Measurements from ENCODE around the gene STOX2. TPM values are rescaled to one million over a fixed set of nuclear protein-coding genes. Genes with fewer than 3 reads are reported as not detected.

The STOX2 gene
- total RNA-seq, 1 donor = 1.5 TPM

DNA sequence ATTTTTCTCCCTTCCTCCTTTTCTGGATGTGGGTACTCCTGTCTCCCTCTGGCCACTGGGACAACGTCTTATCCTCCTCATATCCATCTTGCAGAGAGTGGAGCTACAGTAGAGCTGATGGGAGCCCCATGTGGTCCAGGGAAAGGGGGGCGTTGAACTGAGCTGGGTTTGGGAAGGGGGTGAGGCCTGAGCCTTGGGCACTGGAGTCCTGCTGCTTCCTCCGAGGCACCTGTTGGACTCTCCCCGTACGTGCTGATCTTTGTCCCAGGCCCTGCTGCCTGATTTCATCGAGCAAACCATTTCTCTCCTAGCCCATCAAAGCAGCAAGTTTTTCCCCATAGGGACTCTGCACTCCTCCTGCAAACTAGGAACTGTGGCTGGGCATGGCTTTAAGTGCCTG, 94.3 kb downstream of the STOX2 start:
- no peak overlapping the region for H3K4me3 ChIP-seq (ENCODE audit: low read depth, low read length)
- no peak for DNase-seq (ENCODE audit: low read depth)
- TF ChIP-seq, protein P1, sequence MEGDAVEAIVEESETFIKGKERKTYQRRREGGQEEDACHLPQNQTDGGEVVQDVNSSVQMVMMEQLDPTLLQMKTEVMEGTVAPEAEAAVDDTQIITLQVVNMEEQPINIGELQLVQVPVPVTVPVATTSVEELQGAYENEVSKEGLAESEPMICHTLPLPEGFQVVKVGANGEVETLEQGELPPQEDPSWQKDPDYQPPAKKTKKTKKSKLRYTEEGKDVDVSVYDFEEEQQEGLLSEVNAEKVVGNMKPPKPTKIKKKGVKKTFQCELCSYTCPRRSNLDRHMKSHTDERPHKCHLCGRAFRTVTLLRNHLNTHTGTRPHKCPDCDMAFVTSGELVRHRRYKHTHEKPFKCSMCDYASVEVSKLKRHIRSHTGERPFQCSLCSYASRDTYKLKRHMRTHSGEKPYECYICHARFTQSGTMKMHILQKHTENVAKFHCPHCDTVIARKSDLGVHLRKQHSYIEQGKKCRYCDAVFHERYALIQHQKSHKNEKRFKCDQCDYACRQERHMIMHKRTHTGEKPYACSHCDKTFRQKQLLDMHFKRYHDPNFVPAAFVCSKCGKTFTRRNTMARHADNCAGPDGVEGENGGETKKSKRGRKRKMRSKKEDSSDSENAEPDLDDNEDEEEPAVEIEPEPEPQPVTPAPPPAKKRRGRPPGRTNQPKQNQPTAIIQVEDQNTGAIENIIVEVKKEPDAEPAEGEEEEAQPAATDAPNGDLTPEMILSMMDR (IDR thresholded peaks at IDR 0.05; ENCODE audit: insufficient read depth, low read length) = no peak

DNA sequence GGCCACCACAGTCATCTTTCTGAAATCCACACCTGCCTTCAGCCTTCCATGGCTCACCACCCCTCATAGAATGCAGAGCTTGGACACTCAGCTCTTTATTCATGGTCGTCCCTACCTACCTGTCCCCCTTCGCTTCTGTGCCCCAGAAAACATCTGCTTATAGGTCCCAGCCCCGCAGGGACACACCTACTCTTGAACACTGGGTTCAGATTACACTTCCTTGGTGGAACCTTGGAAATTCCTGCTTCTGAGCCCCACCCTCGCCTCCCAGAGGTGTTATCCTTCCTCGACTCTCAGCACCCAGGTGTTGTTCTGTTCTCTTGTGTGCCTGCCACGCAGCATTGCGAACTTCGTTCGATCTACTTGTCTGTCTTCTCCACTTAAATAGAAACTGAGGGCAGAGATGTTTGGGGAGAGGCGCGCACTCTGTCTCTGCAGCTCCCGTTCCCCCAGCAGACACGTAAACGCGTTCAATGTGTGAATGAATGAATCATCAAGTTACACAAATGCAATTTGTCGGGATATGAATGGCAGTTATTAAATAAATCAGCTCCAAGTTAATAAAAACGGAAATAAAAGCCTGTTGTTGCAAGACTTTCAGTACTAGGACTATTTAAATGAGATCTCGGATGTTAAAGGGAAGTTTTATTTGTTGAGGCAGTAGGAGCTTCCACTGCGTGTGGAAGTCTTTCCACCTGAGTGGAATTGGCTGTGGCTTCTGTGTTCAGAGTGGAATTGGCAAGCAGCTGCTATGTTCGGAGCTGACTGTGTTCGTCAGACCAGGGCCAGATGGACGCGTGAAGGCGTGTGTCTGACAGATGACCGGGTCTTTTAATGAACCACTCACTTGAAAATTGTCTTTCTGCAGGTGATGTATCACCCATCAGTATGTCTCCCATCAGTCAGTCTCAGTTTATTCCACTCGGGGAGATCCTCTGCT, 95.6 kb downstream of the STOX2 start:
- no peak overlapping the region for H3K4me3 ChIP-seq (ENCODE audit: low read depth, low read length)
- no peak for DNase-seq (ENCODE audit: low read depth)
- TF ChIP-seq, protein P1 (IDR thresholded peaks at IDR 0.05; ENCODE audit: insufficient read depth, low read length) = no peak

DNA sequence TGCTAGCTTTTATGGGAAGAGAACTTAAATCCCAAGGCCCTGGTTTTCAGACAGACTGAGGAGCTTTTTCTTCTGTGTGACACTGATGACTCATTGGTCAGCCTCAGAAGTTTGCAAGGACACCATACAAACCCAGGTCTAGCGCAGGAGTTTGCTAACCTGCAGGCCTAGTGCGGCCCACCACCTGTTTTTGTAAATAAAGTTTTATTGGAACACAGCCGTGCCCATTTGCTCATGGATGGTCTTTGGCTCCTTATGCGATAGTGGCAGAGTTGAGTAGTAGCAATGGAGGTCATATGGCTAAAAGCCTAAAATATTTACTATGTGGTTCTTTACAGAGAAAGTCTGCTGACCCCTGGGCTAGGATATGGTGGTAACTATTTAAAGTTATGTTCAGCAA, 98.3 kb downstream of the STOX2 start:
- H3K4me3 ChIP-seq (ENCODE audit: low read depth, low read length) = no peak overlapping the region
- TF ChIP-seq, protein P1 (IDR thresholded peaks at IDR 0.05; ENCODE audit: insufficient read depth, low read length) = no peak
- DNase-seq (ENCODE audit: low read depth) = no peak

DNA sequence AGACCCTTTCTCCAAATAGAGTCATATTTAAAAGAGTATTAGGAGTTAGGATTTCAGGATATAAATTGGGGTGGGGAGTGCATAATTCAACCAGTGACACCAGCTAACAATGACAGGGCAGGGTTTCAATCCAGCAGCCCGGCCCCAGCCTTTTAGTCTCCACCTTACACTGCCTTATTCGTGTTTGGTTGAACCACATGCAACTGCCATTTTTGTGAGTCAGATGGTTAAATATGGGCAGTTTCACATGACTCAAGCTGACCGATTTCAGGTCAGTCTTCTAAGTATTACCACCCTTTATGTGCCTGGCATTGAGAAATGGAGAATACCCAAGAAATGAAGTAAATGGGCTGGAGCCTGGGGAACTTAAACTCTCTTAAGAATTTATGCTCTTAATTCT, 102.8 kb downstream of the STOX2 start:
- no peak overlapping the region for H3K4me3 ChIP-seq (ENCODE audit: low read depth, low read length)
- DNase-seq (ENCODE audit: low read depth) = no peak
- TF ChIP-seq, protein P1 (IDR thresholded peaks at IDR 0.05; ENCODE audit: insufficient read depth, low read length) = no peak

DNA sequence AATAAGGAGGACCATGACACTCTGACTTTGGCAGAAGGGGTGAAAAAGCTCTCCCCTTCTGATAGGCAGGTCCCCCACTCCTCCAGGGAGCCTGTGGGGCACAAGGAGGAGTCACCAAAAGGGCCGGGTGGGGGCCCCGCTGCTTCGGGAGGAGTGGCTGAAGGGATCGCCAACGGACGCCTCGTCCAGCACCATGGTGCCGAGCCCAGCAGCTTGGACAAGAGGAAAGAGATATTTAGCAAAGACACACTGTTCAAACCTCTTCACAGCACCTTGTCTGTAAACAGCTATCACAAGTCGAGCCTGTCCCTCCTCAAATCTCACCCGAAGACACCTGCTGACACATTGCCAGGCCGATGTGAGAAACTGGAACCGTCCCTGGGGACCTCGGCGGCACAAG, 105.6 kb downstream of the STOX2 start:
- no peak overlapping the region for H3K4me3 ChIP-seq (ENCODE audit: low read depth, low read length)
- TF ChIP-seq, protein P1 (IDR thresholded peaks at IDR 0.05; ENCODE audit: insufficient read depth, low read length) = no peak
- DNase-seq (ENCODE audit: low read depth) = no peak

DNA sequence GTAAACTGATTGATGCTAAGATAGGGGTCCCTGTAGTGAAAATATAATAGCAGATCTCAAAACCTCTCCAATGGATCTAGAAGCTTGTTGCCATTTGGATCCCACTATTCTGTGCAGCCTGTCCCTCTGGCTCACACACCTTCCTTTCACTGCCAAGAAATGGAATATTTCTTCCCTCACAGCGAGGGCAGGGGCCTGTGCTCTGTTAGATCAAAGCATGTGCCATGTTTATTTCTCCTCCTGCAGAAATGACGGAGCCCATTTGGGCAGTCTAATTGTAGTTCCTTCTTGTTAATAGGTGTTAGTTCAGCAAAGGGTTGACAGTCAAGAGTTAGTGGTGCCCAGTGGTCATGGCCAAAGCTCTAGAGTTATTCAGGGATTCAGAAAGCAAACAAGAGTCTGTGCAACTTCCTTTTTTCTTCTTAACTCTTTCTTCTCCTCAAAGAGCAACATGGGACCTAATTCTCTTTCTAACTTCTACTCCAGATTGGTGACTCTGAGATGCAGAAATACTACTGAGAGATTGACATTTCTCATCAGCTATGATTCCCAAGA, 106.8 kb downstream of the STOX2 start:
- H3K4me3 ChIP-seq (ENCODE audit: low read depth, low read length) = no peak overlapping the region
- DNase-seq (ENCODE audit: low read depth) = no peak
- TF ChIP-seq, protein P1 (IDR thresholded peaks at IDR 0.05; ENCODE audit: insufficient read depth, low read length) = no peak
